BE2C (cell line): ENCODE results near the gene UBXN1.
"Not testable (repeated sequence)": the region's sequence is repeated elsewhere in the genome, so short reads cannot be mapped to it uniquely, and the experiment has no call there.

Source experiments
- DNase-seq: peaks from one replicate; pipeline ENCODE4 v3.0.0-alpha.2; 2020
- H3K27me3 ChIP-seq: fragments of 250-450 bp; sonication (Bioruptor Pico); 2 replicates; pipeline ENCODE4 v1.5.1; 2020; ENCODE audit warnings: mild to moderate bottlenecking
- H3K36me3 ChIP-seq: fragments of 250-450 bp; sonication (Bioruptor Pico); 2 replicates; pipeline ENCODE4 v1.5.1; 2020; ENCODE audit warnings: mild to moderate bottlenecking
- H3K4me1 ChIP-seq: fragments of 250-450 bp; sonication (Bioruptor Pico); 2 replicates; pipeline ENCODE4 v1.5.1; 2020
- H3K4me3 ChIP-seq: 2 replicates; pipeline ENCODE4 v1.5.1; 2011; ENCODE audit warnings: low read depth, low read length
- H3K9me3 ChIP-seq: fragments of 250-450 bp; sonication (Bioruptor Pico); 2 replicates; pipeline ENCODE4 v1.5.1; 2020
- TF ChIP-seq, protein P1 (sequence below): IDR thresholded peaks from 2 replicates; pipeline ENCODE4 v1.5.1; 2012; ENCODE audit warnings: mild to moderate bottlenecking, low read depth, low read length

UBXN1 gene

DNA sequence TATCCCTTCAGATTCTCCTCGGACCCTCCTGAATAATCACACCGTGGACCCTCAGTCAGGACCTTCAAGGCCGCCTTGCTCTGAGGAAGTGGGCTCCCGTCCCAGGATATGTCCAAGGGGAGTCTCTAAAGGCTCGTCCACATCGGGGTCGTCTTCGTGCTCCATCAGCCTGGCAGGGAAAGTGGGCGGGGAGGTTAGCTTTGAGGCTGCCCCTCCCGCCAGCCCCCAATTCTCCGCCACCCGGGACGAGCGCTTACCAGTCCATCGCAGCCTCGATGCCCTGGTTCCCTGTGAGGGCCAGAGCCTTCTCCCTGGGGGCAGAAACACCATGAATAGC lies 472 bp downstream of the UBXN1 start:
- Histone ChIP-seq H3K36me3 (peaks cover 10% of the 10 kb centered on the region), H3K27me3 (no peaks in the 10 kb centered on the region), H3K4me3 (peak overlapping the region; percentile 84), H3K4me1 (no peaks in the 10 kb centered on the region; the same call in 1 of the 2 replicates), H3K9me3 (no peaks in the 10 kb centered on the region)
- TF ChIP-seq, protein P1, sequence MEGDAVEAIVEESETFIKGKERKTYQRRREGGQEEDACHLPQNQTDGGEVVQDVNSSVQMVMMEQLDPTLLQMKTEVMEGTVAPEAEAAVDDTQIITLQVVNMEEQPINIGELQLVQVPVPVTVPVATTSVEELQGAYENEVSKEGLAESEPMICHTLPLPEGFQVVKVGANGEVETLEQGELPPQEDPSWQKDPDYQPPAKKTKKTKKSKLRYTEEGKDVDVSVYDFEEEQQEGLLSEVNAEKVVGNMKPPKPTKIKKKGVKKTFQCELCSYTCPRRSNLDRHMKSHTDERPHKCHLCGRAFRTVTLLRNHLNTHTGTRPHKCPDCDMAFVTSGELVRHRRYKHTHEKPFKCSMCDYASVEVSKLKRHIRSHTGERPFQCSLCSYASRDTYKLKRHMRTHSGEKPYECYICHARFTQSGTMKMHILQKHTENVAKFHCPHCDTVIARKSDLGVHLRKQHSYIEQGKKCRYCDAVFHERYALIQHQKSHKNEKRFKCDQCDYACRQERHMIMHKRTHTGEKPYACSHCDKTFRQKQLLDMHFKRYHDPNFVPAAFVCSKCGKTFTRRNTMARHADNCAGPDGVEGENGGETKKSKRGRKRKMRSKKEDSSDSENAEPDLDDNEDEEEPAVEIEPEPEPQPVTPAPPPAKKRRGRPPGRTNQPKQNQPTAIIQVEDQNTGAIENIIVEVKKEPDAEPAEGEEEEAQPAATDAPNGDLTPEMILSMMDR = no peak
- no peak for DNase-seq

DNA sequence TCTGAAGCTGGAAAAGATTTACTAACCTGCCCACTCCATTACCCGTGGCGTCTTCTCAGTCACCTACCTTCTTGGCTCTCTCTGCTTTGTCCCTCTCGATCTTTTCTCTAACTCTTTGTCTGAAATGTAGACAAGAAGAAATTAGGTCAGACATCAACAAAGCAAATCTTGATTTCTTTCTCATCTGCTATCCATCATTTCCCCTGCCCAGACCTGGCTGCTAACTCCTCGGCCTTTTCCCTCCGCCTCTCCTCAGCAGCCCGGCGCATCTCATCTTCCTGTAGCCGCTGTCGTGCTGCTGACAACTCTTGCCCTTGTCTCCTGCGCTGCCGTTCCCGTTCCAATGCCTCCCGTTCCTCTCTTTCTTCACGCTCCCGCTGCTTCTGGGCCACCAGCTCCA lies 1.2 kb downstream of the UBXN1 start:
- H3K4me3 ChIP-seq = peak overlapping the region; percentile 84
- DNase-seq = no peak
- TF ChIP-seq, protein P1 = no peak
- no peaks in the 10 kb centered on the region; the same call in 1 of the 2 replicates for H3K4me1 ChIP-seq
- H3K36me3 ChIP-seq = peaks cover 10% of the 10 kb centered on the region
- H3K9me3 ChIP-seq = no peaks in the 10 kb centered on the region
- no peaks in the 10 kb centered on the region for H3K27me3 ChIP-seq

DNA sequence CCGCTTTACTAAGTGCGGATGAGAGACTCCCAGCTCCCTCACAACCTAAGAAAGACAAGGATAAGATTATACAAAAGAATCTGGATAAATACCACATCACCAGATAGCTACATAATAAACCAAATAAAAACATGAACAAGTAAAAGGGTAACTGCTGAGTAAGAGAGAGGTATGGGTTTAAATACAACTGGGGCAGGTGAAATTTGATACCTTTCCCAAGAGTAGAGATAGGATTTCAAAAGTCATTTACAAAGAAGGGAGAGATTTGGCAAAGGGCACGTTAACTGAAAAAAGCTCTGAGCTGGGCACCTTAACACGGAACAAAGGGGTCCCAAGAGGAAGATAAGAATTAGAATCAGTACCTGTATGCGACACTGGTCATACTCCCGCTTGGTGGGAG lies 1.7 kb downstream of the UBXN1 start:
- TF ChIP-seq, protein P1 = no peak
- Histone ChIP-seq H3K27me3 (no peaks in the 10 kb centered on the region), H3K4me1 (no peaks in the 10 kb centered on the region; the same call in 1 of the 2 replicates), H3K36me3 (peaks cover 10% of the 10 kb centered on the region), H3K4me3 (no peak overlapping the region), H3K9me3 (no peaks in the 10 kb centered on the region)
- no peak for DNase-seq

DNA sequence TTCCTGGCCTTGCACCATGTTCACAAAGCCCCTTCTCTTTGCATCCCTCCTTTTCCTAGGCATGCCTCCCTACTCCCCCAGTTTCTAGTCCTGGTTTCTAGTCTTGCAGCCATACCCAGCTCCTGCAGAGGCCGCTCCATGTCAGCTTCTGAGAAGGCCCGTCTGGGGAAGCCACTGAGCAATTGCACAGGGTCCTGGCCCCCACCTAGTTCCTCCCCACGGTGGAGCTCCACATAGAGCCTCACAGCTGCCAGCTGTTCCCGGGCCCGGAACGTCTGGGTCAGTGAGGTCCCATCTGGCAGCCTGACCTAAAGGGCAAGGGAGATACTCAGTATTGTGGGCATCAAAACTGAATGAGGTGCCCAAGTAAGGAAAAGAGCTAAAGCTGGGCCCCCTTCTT lies 2.2 kb downstream of the UBXN1 start:
- no peak overlapping the region for H3K4me3 ChIP-seq
- no peaks in the 10 kb centered on the region; the same call in 1 of the 2 replicates for H3K4me1 ChIP-seq
- peaks cover 10% of the 10 kb centered on the region for H3K36me3 ChIP-seq
- H3K27me3 ChIP-seq = no peaks in the 10 kb centered on the region
- TF ChIP-seq, protein P1 = no peak; the same call in 1 of the 2 replicates
- no peaks in the 10 kb centered on the region for H3K9me3 ChIP-seq
- no peak for DNase-seq

DNA sequence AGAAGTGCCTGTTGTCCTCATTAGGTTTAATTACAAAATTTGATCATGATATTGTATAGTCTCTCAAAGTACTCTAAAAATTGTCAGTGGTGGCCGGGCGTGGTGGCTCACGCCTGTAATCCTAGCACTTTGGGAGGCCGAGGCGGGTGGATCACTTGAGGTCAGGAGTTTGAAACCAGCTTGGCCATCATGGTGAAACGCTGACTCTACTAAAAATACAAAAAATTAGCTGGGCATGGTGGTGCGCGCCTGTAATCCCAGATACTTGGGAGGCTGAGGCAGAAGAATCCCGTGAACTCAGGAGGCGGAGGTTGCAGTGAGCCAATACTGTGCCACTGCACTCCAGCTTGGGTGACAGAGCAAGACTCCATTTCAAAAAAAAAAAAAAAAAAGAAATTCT lies 3.5 kb downstream of the UBXN1 start:
- not testable (repeated sequence) for H3K36me3 ChIP-seq, H3K4me3 ChIP-seq

DNA sequence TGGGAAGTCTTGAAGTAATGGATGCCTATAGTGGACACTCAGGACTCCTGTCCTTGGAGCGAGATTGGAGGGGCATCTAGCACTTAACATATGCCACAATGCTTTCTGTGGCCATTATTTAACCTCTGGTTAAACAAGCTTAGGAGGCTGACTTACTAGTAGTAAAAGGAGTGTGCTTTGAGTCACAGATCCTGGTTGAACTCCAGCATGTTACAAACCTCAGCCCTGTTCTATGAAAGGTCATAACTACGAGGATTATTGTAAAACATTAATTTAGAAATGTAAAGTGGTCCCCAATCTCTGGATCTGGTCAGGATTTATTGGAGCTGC lies 5.7 kb downstream of the UBXN1 start:
- TF ChIP-seq, protein P1 = no peak
- peaks cover 10% of the 10 kb centered on the region for H3K36me3 ChIP-seq
- no peaks in the 10 kb centered on the region; the same call in 1 of the 2 replicates for H3K4me1 ChIP-seq
- H3K4me3 ChIP-seq = no peak overlapping the region
- no peak for DNase-seq
- no peaks in the 10 kb centered on the region for H3K9me3 ChIP-seq
- H3K27me3 ChIP-seq = no peaks in the 10 kb centered on the region

More for the DNA sequence above, 3.5 kb downstream of the UBXN1 start:
- H3K9me3 ChIP-seq, H3K27me3 ChIP-seq, H3K4me1 ChIP-seq, DNase-seq: not testable (repeated sequence)

DNA sequence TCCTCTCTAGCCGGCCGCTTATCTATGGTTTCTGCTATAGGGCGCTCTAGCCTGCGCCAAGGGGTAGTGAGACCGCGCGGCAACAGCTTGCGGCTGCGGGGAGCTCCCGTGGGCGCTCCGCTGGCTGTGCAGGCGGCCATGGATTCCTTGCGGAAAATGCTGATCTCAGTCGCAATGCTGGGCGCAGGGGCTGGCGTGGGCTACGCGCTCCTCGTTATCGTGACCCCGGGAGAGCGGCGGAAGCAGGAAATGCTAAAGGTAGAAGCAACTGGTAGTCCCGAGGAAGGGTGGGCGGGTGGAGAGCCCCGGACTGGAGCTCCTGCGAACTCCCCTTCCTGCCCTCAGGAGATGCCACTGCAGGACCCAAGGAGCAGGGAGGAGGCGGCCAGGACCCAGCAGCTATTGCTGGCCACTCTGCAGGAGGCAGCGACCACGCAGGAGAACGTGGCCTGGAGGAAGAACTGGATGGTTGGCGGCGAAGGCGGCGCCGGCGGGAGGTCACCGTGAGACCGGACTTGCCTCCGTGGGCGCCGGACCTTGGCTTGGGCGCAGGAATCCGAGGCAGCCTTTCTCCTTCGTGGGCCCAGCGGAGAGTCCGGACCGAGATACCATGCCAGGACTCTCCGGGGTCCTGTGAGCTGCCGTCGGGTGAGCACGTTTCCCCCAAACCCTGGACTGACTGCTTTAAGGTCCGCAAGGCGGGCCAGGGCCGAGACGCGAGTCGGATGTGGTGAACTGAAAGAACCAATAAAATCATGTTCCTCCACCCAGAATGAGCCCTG lies 7.1 kb downstream of the UBXN1 start, which contains the start of the genes LBHD1 and UQCC3:
LBHD1 (minus strand) TSS at position 660 of the 782 bp plus-strand sequence. CDS start 2,236 bp downstream, outside the sequence.
UQCC3 (plus strand) TSS at position 66 of the 782 bp plus-strand sequence; CDS start at position 139, 73 bp downstream.
- DNase-seq = peak; percentile 71

More for the DNA sequence above, 7.1 kb downstream of the UBXN1 start, which contains the start of the genes LBHD1 and UQCC3:
- TF ChIP-seq, protein P1 = no peak
- H3K4me1 ChIP-seq = no peaks in the 10 kb centered on the region
- no peaks in the 10 kb centered on the region for H3K27me3 ChIP-seq
- H3K9me3 ChIP-seq = no peaks in the 10 kb centered on the region
- H3K4me3 ChIP-seq = peak within 1 kb of the TSS; percentile 77
- peaks cover 12% of the 10 kb centered on the region for H3K36me3 ChIP-seq
